Panc1 (cell line): ENCODE measurements around the gene ATP5ME. TPM values are rescaled to one million over a fixed set of nuclear protein-coding genes. Genes with fewer than 3 reads are reported as not detected.

ENCODE experiments used
- ATAC-seq: fragments of 200-7000 bp; cut with Tn5 transposase; 2 replicates; pipeline ENCODE4 v1.9.1; 2020; ENCODE audit warnings: mild to moderate bottlenecking, moderate library complexity
- BruUV-seq: library from RNA; stranded (reverse); fragments of 400-500 nt; replicated peaks from 2 replicates; lab custom pipeline; 2021; lab: Mats Ljungman, UMichigan
- CTCF ChIA-PET: fragments of 300-600 bp; sonication (Branson Sonifier 250); formaldehyde crosslinking; loops from one replicate; lab custom pipeline; 2022; ENCODE audit warnings: antibody characterized with exemption; lab: Charles Lee
- POLR2A ChIA-PET: fragments of 300-600 bp; sonication (Branson Sonifier 250); formaldehyde crosslinking; loops from one replicate; lab custom pipeline; 2022; ENCODE audit warnings: antibody characterized with exemption; lab: Charles Lee
- DNase-seq: peaks from one replicate; pipeline ENCODE4 v3.0.0-alpha.2; 2010; ENCODE audit warnings: low read depth, low spot score
- H3K27ac ChIP-seq: 2 replicates; pipeline ENCODE4 v1.5.1; 2011; ENCODE audit warnings: mild to moderate bottlenecking, low read length, inconsistent platforms
- H3K27me3 ChIP-seq: fragments of 200-500 bp; sonication (Bioruptor generic); 2 replicates; pipeline ENCODE4 v1.6.0; 2014; ENCODE audit warnings: low read length, inconsistent platforms; ENCODE audit not compliant: control insufficient read depth, insufficient read depth
- H3K36me3 ChIP-seq: fragments of 200-500 bp; sonication (Bioruptor generic); 2 replicates; pipeline ENCODE4 v1.5.1; 2014; ENCODE audit warnings: inconsistent platforms, mild to moderate bottlenecking, low read length, moderate library complexity; ENCODE audit not compliant: control insufficient read depth, insufficient read depth
- H3K4me1 ChIP-seq: 2 replicates; pipeline ENCODE4 v1.5.1; 2011; ENCODE audit warnings: inconsistent platforms, mild to moderate bottlenecking, low read length, moderate library complexity; ENCODE audit not compliant: control insufficient read depth, insufficient read depth
- H3K4me3 ChIP-seq, 2 experiments: 2 replicates each; pipeline ENCODE4 v1.5.1; 2011 to 2012; ENCODE audit warnings: low read depth in 2 of 2, low read length in 2 of 2, mild to moderate bottlenecking in 2 of 2, inconsistent platforms in 1 of 2, moderate library complexity in 1 of 2
- H3K9me3 ChIP-seq: fragments of 200-500 bp; sonication (Bioruptor generic); 2 replicates; pipeline ENCODE4 v1.5.1; 2014; ENCODE audit warnings: low read depth, mild to moderate bottlenecking, inconsistent platforms, low read length, moderate library complexity; ENCODE audit not compliant: control insufficient read depth, insufficient read depth
- CTCF ChIP-seq: fragments of 450-650 bp; IDR thresholded peaks from 2 replicates; pipeline ENCODE4 v1.5.1; 2017; ENCODE audit warnings: mild to moderate bottlenecking
- POLR2AphosphoS5 ChIP-seq: IDR thresholded peaks from 2 replicates; pipeline ENCODE4 v1.6.1; 2012; ENCODE audit warnings: mild to moderate bottlenecking, low read depth, low read length, moderate library complexity
- REST ChIP-seq, 2 experiments: IDR thresholded peaks; 2 replicates each; pipeline ENCODE4 v1.6.1; 2011 to 2012; ENCODE audit warnings: low read depth in 2 of 2, control low read depth in 1 of 2, low read length in 1 of 2, mild to moderate bottlenecking in 1 of 2, moderate library complexity in 1 of 2; ENCODE audit not compliant: insufficient read depth in 1 of 2
- SIN3A ChIP-seq: IDR thresholded peaks from 2 replicates; pipeline ENCODE4 v1.6.1; 2012; ENCODE audit warnings: low read depth, mild to moderate bottlenecking, low read length, moderate library complexity, borderline replicate concordance; ENCODE audit not compliant: insufficient read depth
- TCF7L2 ChIP-seq: IDR thresholded peaks from 2 replicates; pipeline ENCODE4 v1.6.1; 2011; ENCODE audit warnings: mild to moderate bottlenecking, low read depth, low read length, inconsistent platforms
- in situ Hi-C: cut with HindIII; loops from 2 replicates; pipeline ENCODE4 v1.10.0; 2016; ENCODE audit warnings: low sequenced_read_pairs, low pct_unique_long_range_greater_than_20kb
- intact Hi-C: fragments of 100-400 bp; cut with micrococcal nuclease; formaldehyde crosslinking; loops from one replicate; pipeline ENCODE4 v1.10.0; 2022; ENCODE audit not compliant: unreplicated experiment
- total RNA-seq: library from RNA; stranded (reverse); gene quantifications from one replicate; pipeline ENCODE4 v1.2.1, GENCODE V29; 2021; ENCODE audit not compliant: unreplicated experiment

Gene ATP5ME
- total RNA-seq, 1 experiment from 2014 or later, result 257 TPM

GRCh38 chr4:649751-650310 lies 24.2 kb downstream of the ATP5ME start:
- Histone ChIP-seq H3K4me3 (no peak overlapping the region), H3K36me3 (no peaks in the 10 kb centered on the region), H3K27ac (no peak overlapping the region), H3K4me1 (no peaks in the 10 kb centered on the region), H3K9me3 (no peaks in the 10 kb centered on the region), H3K27me3 (no peaks in the 10 kb centered on the region)
- ATAC-seq (no peak), DNase-seq (no peak)
- TF ChIP-seq TCF7L2, result no peak
- no peak for TF ChIP-seq REST (IDR thresholded peaks at IDR 0.05; ENCODE audit: insufficient read depth in 1 of 2, low read depth in 2 of 2, low read length in 1 of 2)
- TF ChIP-seq POLR2AphosphoS5, result no peak
- TF ChIP-seq SIN3A, result no peak
- no peak for TF ChIP-seq CTCF
- CTCF ChIA-PET, result no interaction called here
- POLR2A ChIA-PET, result no interaction called here
- intact Hi-C loops, result no loop called here
- BruUV-seq, result no TSS peak
- in situ Hi-C loops, result no loop called here

GRCh38 chr4:649293-649625 lies 24.8 kb downstream of the ATP5ME start:
- no peak overlapping the region for H3K4me3 ChIP-seq
- no peaks in the 10 kb centered on the region for H3K27me3 ChIP-seq
- no peak overlapping the region for H3K27ac ChIP-seq
- no TSS peak for BruUV-seq
- no peak for DNase-seq
- TF ChIP-seq CTCF (no peak), POLR2AphosphoS5 (no peak), REST (IDR thresholded peaks at IDR 0.05; ENCODE audit: insufficient read depth in 1 of 2, low read depth in 2 of 2, low read length in 1 of 2) (no peak), SIN3A (no peak), TCF7L2 (no peak)
- no peaks in the 10 kb centered on the region for H3K4me1 ChIP-seq
- ATAC-seq, result no peak
- intact Hi-C loops (no loop called here), in situ Hi-C loops (no loop called here)
- no peaks in the 10 kb centered on the region for H3K9me3 ChIP-seq
- ChIA-PET CTCF (no interaction called here), POLR2A (no interaction called here)
- H3K36me3 ChIP-seq, result no peaks in the 10 kb centered on the region
